Ramos (cell line): Measurements from ENCODE around the gene SHPK.

Experiments used
- in situ Hi-C: fragments of 300-500 bp; cut with MboI; formaldehyde crosslinking; loops from one replicate; pipeline ENCODE4 v1.14.3; 2022; ENCODE audit warnings: low sequenced_read_pairs; ENCODE audit not compliant: unreplicated experiment

The SHPK gene

GRCh38 chr17:3635474-3636153, 436 bp downstream of the SHPK start:
- in situ Hi-C loops: no loop called here

- in situ Hi-C loops: no loop called here
These were observed 3.8 kb downstream of the SHPK start for GRCh38 chr17:3632287-3632686.

GRCh38 chr17:3630781-3631180, 5.3 kb downstream of the SHPK start:
- in situ Hi-C loops: no loop called here

- in situ Hi-C loops: no loop called here
These were observed 8.3 kb downstream of the SHPK start for GRCh38 chr17:3627769-3628167.

GRCh38 chr17:3626831-3627768, 8.9 kb downstream of the SHPK start:
- in situ Hi-C loops: no loop called here

- in situ Hi-C loops: no loop called here
These were observed 13.0 kb downstream of the SHPK start for GRCh38 chr17:3622977-3623594.

- in situ Hi-C loops: no loop called here
These were observed 14.8 kb downstream of the SHPK start for GRCh38 chr17:3621146-3621720.

GRCh38 chr17:3615160-3615870, 20.7 kb downstream of the SHPK start:
- in situ Hi-C loops: no loop called here

- in situ Hi-C loops: no loop called here
These were observed 22.9 kb downstream of the SHPK start for GRCh38 chr17:3613124-3613523.

GRCh38 chr17:3610523-3610922, 25.5 kb downstream of the SHPK start:
- in situ Hi-C loops: no loop called here

GRCh38 chr17:3609689-3610088, 26.4 kb downstream of the SHPK start:
- in situ Hi-C loops: no loop called here

- in situ Hi-C loops: no loop called here
These were observed 32.2 kb downstream of the SHPK start for GRCh38 chr17:3603870-3604259.

GRCh38 chr17:3603119-3603869, 32.8 kb downstream of the SHPK start:
- in situ Hi-C loops: no loop called here

GRCh38 chr17:3602499-3602898, 33.6 kb downstream of the SHPK start:
- in situ Hi-C loops: no loop called here

GRCh38 chr17:3600529-3601205, 35.4 kb downstream of the SHPK start:
- in situ Hi-C loops: no loop called here

- in situ Hi-C loops: no loop called here
These were observed 38.0 kb downstream of the SHPK start for GRCh38 chr17:3598078-3598477.

- in situ Hi-C loops: no loop called here
These were observed 39.1 kb downstream of the SHPK start for GRCh38 chr17:3596804-3597464.

GRCh38 chr17:3594976-3595375, 41.1 kb downstream of the SHPK start:
- in situ Hi-C loops: no loop called here
